Measurements from ENCODE around the gene DMPK.
A peak's percentile ranks its signal among the peaks of the same experiment; 100 is the strongest.

The DMPK gene

DNA sequence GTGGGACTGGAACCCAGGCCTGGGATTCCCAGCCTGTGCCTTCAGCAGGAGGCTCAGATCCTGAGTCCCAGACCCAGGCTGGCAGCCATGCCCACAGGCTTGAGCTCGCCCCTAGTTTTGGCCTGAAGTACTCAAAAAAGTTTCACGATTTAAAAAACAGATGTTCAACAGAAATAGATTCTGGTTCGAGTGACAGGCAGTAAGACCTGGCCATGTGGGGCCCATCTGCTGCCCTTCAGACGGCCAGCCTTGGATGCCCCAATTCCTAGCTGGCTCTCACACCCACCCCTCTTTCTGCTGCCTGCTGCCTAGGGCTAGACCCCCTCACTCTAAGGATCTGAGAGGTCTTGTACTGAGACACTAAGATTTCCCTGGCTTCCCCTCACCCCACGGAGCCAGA lies 2.8 kb upstream of the DMPK start:
- DNase-seq, result no peak

- DNase-seq, result no peak
Observed at GRCh38 chr19:45784096-45784495, 1.8 kb upstream of the DMPK start.

- no peak for DNase-seq
Observed at GRCh38 chr19:45782820-45783785, 813 bp upstream of the DMPK start.

DNA sequence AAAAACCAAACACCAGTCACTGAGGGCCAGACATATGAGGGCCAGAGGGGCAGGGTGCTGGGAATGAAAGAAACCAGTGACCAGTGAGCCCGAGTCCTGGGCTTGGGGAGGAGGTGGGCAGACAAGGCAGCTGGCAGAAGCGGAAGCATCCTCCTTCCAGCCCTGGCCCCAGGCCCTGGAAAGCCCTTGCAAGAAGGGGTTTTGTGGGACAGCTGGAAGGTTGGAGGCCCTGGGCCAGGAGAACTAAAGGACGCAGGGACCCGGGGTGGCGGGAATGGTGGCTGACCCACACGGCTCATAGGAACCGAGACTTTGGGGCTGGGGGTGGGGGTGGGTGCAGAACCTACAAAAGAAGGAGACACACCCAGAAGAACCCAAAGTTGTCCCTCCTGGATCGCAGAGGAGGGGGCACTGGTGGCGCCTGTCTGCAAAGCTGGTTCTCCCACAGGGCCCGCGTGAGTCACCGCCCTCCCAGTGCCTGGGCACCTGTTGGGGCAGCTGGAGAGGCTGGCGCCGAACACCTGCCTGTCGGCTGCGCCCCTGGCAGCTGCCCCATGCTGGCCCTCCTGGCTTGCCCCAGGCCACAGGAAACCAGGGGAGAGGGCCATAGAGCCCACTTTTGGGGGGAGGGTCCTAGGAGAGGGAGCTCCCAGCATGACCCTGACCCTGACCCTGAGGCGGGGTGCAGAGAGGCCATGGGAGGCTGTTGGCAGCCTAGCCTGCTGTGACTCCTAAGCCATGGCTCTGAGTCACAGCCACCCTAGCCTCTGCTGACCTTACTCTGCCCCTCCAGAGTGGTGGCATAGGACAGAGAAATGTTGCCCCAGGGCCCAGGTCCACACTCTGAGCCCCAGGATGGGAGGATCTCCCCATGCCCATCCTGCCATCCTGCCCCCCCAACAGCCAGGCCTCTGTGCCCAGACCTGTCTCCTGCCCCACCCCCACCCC lies 802 bp downstream of the DMPK start:
- DNase-seq, result peak; percentile 79 to 87 (median 84)

- peak in 1 of 3 experiments; percentile 32 for DNase-seq
Observed at GRCh38 chr19:45780448-45781213, 1.7 kb downstream of the DMPK start.

DNA sequence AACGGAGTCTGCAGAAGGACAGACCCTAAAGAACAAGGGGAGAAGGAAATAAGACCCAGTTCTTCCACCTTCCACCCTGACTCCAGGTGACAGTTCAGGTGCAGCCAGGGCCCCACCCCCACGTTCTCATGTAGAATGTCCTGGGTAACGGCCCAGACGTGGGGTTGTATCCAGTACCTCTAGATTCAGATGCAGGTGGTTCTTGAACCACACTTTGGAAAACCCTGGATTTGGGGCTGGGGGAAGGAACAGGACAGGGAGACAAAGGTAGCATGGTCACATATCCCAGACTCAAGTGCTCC lies 2.2 kb downstream of the DMPK start:
- DNase-seq, result peak in 2 of 3 experiments; percentile 30 to 50

DNA sequence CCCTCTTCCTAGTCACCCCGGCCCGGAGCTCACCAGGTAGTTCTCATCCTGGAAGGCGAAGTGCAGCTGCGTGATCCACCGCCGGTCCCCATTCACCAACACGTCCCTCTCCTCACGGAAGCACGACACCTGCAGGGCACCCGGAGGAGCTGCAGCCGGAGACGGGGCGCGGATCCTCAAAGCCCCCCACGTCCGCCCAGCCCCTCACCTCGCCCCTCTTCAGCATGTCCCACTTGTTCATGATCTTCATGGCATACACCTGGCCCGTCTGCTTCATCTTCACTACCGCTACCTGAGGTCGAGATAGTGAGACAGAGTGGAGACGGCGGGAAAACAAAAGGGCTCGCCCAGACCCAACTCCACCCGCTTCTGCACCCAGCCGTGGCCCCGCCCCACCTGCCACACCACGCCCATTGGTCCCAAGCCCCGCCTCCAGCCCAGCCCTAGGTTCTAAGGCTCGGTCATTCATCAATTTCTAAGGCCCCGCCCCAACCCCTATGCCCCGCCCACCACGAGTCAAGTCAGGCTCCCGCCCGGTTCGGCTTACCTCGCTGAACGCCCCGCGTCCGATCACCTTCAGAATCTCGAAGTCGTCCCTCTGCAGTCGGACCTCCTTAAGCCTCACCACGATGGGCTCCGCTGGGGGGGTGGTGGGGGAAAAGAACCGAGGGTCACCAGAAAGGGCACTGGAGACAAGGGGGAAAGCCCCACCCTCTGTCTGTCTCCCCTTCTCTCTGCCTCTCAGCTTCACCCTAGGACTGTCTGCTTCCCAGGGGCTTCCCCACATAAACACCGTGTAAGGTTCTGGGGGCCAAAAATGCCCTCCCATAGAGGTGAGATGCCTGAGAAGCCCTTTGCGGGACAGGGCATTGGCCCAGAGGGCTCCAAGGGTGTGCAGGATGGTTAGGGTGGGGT lies 2.8 kb downstream of the DMPK start:
- peak; percentile 91 to 97 (median 95) for DNase-seq

- DNase-seq, result no peak
Observed at GRCh38 chr19:45778010-45778661, 4.2 kb downstream of the DMPK start.

DNA sequence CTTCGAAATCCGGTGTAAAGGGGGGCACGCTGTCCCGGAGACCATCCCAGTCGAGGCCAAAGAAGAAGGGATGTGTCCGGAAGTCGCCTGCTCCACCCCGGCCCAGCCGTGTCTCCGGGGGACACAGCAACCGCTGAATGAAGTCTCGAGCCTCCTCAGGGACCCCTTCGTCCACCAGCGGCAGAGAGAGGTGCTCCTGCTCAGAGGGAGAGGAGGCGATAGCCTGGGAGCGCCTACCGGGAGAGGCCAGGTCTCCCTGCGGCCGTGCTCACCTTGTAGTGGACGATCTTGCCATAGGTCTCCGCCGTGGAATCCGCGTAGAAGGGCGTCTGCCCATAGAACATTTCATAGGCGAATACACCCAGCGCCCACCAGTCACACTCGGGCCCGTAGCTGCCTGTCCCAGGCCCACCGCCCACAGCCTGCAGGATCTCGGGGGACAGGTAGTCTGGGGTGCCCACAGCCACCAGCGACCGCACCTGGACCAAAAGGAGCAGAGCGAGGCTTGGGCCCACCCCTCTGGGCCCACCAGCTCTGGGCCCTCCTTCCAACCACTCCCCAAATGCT lies 4.8 kb downstream of the DMPK start:
- no peak for DNase-seq

DNA sequence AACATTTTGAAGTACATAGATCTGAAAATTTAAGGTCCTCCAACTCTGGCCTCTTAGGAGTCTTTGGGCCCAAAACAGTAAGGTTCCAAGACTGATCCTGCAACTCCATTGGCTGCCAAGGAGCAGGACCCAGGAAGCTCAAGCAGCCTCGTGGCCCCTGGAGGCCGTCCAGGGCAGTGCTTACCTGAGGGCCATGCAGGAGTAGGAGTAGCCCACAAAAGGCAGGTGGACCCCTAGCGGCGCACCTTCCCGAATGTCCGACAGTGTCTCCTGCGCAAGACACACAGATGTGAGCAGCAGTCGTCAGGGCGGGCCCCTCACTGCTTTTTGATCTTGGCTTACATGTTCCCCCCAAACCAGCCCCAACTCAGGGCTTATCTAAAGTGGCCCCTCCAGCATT lies 7.5 kb downstream of the DMPK start:
- no peak for DNase-seq

- no peak for DNase-seq
Observed at GRCh38 chr19:45773384-45773783, 8.9 kb downstream of the DMPK start.

GRCh38 chr19:45772912-45773311 lies 9.4 kb downstream of the DMPK start:
- DNase-seq, result no peak

- DNase-seq, result no peak
Observed at GRCh38 chr19:45772130-45772840, 10.0 kb downstream of the DMPK start.

GRCh38 chr19:45771311-45771933 lies 10.9 kb downstream of the DMPK start:
- DNase-seq, result peak in 1 of 3 experiments; percentile 10

GRCh38 chr19:45770192-45771101 lies 11.8 kb downstream of the DMPK start:
- peak; percentile 97 to 98 (median 98) for DNase-seq

GRCh38 chr19:45769821-45770191 lies 12.5 kb downstream of the DMPK start:
- DNase-seq, result peak in 2 of 3 experiments; percentile 73 to 79

DNA sequence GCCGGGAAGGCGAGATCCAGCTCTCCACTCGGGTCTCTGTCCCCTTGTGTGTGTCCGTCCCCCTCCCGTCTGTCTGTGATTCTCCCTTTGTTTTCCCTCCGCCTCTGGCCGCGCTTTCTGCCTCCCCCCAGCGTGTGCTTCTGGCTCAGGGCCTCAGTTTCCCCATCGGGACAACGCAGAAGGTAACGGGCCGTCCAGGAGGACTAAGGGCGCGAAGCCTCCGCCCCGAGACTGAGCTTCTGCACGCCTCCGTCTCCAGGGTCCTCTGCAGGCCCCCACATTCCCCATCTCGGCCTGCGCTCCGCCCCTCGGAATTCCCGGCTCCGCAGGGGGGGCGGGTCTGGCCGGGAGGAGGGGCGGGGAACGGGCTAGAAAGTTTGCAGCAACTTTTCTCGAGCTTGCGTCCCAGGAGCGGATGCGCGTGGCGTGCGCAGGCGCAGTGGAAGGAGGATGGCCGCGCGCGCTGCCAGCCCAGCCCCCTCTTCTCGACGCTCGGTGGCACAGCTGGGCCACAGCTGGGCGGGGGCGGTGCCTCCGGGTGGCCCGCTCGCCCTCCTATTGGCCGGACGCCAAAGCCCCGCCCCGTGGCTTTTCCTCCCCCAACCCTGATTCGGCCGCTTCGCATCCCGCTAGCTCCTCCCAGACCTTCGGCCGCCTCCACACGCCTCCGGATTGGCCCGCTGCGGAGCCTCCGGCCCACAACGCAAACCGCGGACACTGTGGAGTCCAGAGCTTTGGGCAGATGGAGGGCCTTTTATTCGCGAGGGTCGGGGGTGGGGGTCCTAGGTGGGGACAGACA lies 13.1 kb downstream of the DMPK start, which contains the start of gene SIX5:
Gene SIX5 (minus strand): TSS at position 269 of the 799 bp plus-strand sequence. CDS start 408 bp downstream, outside the sequence.
- DNase-seq, result peak; percentile 94 to 98 (median 97)

DNA sequence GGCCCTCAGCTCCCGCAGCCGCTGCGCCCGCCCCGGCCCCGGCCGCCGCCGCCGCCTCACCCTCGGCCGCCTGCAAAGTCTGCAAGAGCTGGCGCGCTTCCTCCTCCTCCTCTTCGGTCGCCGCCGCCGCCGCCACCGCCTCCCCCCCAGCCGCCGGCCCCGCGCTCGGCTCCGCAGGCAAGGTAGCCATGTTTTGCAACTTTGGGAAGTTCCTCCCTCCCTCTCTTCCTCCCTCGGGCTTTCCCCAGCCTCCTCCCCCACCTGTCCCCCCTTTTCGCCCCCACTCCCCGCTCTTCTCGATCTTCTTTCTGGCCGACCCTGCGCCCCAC lies 13.7 kb downstream of the DMPK start:
- peak in 1 of 3 experiments; percentile 54 for DNase-seq

All from NCI-H1417 (cell line).